Nephron progenitor cell (in vitro differentiated cells): Measurements from ENCODE around the gene RNF208.
"Not testable (repeated sequence)": the region's sequence is repeated elsewhere in the genome, so short reads cannot be mapped to it uniquely, and the experiment has no call there.

ENCODE experiments used
- DNase-seq: peaks from one replicate; pipeline ENCODE4 v3.0.0; 2021
- H3K27ac Mint-ChIP-seq: 2 replicates; pipeline ENCODE4 v1.8.0; 2021; ENCODE audit warnings: mild to moderate bottlenecking, moderate library complexity, mixed read lengths
- H3K27me3 Mint-ChIP-seq: 2 replicates; pipeline ENCODE4 v1.8.0; 2021; ENCODE audit warnings: mild to moderate bottlenecking, low read depth, mixed read lengths; ENCODE audit not compliant: poor library complexity
- H3K36me3 Mint-ChIP-seq: 2 replicates; pipeline ENCODE4 v1.8.0; 2021; ENCODE audit warnings: low read depth, mixed read lengths
- H3K4me1 Mint-ChIP-seq: 2 replicates; pipeline ENCODE4 v1.8.0; 2021; ENCODE audit warnings: mixed read lengths
- H3K4me3 Mint-ChIP-seq: 2 replicates; pipeline ENCODE4 v1.8.0; 2021; ENCODE audit warnings: mild to moderate bottlenecking, moderate library complexity, mixed read lengths
- H3K9me3 Mint-ChIP-seq: 2 replicates; pipeline ENCODE4 v1.8.0; 2021; ENCODE audit warnings: mild to moderate bottlenecking, moderate library complexity, mixed read lengths
- TF ChIP-seq, protein P1 (sequence below): fragments of 200-600 bp; sonication (generic); IDR thresholded peaks from 2 replicates; pipeline ENCODE4 v1.5.0; 2021; ENCODE audit warnings: antibody characterized with exemption

RNF208 gene

DNA sequence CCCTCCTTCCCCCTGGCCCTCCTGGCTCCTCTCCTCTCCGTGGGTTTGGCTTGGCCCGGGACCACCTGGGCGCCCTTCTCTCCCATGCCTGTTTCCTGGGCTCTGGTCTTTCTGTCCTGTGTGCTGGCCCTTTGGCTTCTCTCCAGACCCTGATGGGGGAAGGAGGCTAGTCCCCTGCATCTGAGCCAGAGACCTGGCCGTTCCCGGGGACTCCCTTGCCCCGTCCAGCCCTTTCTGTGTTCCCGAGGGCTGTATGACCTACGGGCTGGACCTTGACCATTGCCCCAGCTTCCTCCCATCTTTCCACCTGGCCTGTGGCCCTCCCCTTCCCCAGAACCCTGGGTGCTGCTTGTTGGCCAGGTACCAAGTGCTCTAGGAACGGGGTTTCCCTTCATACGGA, 41.5 kb upstream of the RNF208 start:
- no peaks in the 10 kb centered on the region for H3K27me3 Mint-ChIP-seq

DNA sequence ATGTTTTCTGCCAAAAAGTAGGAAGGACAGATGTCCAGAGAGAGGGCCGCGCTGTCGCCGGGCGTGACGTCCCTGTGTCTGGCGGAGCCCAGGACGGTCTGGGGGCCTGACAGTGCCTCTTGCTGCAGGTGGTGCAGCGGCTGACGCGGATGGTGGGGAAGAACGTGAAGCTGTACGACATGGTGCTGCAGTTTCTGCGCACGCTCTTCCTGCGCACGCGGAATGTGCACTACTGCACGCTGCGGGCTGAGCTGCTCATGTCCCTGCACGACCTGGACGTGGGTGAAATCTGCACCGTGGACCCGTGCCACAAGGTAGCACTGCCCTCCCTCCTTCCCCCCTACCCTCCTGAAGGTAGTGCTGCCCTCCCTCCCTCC, 40.9 kb upstream of the RNF208 start:
- H3K27me3 Mint-ChIP-seq: no peaks in the 10 kb centered on the region
- peaks cover 6% of the 10 kb centered on the region for H3K9me3 Mint-ChIP-seq
- H3K4me3 Mint-ChIP-seq: no peak overlapping the region
- no peaks in the 10 kb centered on the region for H3K4me1 Mint-ChIP-seq
- no peak overlapping the region for H3K27ac Mint-ChIP-seq
- TF ChIP-seq, protein P1, sequence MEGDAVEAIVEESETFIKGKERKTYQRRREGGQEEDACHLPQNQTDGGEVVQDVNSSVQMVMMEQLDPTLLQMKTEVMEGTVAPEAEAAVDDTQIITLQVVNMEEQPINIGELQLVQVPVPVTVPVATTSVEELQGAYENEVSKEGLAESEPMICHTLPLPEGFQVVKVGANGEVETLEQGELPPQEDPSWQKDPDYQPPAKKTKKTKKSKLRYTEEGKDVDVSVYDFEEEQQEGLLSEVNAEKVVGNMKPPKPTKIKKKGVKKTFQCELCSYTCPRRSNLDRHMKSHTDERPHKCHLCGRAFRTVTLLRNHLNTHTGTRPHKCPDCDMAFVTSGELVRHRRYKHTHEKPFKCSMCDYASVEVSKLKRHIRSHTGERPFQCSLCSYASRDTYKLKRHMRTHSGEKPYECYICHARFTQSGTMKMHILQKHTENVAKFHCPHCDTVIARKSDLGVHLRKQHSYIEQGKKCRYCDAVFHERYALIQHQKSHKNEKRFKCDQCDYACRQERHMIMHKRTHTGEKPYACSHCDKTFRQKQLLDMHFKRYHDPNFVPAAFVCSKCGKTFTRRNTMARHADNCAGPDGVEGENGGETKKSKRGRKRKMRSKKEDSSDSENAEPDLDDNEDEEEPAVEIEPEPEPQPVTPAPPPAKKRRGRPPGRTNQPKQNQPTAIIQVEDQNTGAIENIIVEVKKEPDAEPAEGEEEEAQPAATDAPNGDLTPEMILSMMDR: no peak
- DNase-seq: no peak
- H3K36me3 Mint-ChIP-seq: peaks cover 29% of the 10 kb centered on the region

More for the DNA sequence above, 41.5 kb upstream of the RNF208 start:
- no peak for DNase-seq
- Mint-ChIP-seq H3K9me3 (peaks cover 6% of the 10 kb centered on the region), H3K4me1 (peaks cover 3% of the 10 kb centered on the region), H3K36me3 (peaks cover 31% of the 10 kb centered on the region), H3K4me3 (no peak overlapping the region), H3K27ac (no peak overlapping the region)
- TF ChIP-seq, protein P1: no peak

DNA sequence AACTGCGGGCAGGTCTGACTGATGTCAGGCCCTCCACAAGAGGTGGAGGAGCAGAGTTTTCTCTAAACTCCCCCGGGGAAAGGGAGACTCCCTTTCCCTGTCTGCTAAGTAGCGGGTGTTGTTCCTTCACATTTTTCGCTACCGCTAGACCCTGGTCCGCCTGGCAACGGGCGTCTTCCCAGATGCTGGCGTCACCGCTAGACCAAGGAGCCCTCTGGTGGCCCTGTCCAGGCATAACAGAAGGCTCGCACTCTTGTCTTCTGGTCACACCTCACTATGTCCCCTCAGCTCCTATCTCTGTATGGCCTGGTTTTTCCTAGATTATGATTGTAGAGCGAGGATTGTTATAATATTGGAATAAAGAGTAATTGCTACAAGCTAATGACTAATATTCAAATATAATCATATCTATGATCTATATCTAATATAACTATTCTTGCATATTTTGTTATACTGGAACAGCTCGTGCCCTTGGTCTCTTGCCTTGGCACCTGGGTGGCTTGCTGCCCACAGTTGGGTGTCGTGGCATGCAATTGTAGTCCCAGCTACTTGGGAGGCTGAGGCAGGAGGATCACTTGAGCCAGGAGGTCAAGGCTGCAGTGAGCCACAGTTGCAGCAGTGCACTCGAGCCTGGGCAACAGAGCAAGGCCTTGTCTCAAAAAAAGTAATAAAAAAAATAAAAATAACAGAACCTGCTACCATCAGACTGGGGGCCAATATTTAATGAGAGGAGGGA, 40.3 kb upstream of the RNF208 start:
- H3K36me3 Mint-ChIP-seq: peaks cover 29% of the 10 kb centered on the region
- not testable (repeated sequence) for H3K27ac Mint-ChIP-seq, H3K9me3 Mint-ChIP-seq, H3K4me3 Mint-ChIP-seq, H3K27me3 Mint-ChIP-seq, H3K4me1 Mint-ChIP-seq, DNase-seq
- TF ChIP-seq, protein P1: peak; percentile 46

DNA sequence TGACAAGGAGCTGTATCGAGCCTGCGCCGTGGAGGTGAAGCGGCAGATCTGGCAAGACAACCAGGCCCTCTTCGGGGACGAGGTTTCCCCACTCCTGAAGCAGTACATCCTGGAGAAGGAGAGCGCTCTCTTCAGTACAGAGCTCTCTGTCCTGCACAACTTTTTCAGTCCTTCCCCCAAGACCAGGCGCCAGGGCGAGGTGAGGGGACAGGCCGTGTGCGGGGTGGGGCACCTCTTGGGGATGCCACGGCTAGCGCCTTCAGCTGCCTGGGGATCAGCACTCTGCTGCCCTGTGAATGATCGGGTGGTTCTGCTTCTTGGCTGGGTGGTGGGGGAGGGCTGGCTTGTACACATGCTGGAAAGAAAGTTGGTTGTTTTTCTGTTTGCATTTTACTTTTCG, 34.8 kb upstream of the RNF208 start:
- Mint-ChIP-seq H3K36me3 (peaks cover 23% of the 10 kb centered on the region), H3K27me3 (no peaks in the 10 kb centered on the region), H3K27ac (no peak overlapping the region), H3K4me3 (peak overlapping the region; percentile 85), H3K4me1 (peaks cover 27% of the 10 kb centered on the region), H3K9me3 (peaks cover 5% of the 10 kb centered on the region)
- no peak for DNase-seq
- TF ChIP-seq, protein P1: no peak

DNA sequence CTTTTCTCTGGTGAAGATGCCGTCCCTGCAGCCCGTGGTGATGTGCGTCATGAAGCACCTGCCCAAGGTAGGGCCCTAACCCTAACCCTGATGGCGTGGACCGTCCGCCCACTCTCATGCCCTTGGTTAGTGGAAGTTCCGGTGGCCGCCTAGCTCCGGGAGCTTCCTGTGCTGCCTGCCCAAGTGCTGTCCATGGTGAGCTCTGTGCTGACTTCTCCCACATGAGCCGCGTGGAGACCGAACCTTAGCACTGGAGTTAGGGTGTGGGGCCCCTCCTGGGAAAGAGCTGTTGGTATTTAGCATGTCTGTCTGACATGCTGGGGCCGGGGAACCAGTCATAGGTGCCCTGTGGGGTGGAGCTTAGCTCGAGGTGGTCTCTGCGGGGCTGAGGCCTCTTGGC, 34.3 kb upstream of the RNF208 start:
- peak overlapping the region; percentile 85 for H3K4me3 Mint-ChIP-seq
- H3K9me3 Mint-ChIP-seq: peaks cover under 1% of the 10 kb centered on the region
- no peaks in the 10 kb centered on the region for H3K27me3 Mint-ChIP-seq
- no peak for DNase-seq
- no peak overlapping the region for H3K27ac Mint-ChIP-seq
- peaks cover 31% of the 10 kb centered on the region for H3K4me1 Mint-ChIP-seq
- peaks cover 18% of the 10 kb centered on the region for H3K36me3 Mint-ChIP-seq
- TF ChIP-seq, protein P1: no peak
